Posterior cingulate gyrus (tissue), 11 donors: ENCODE data around the gene SPON1.

Experiments
- DNase-seq, 10 donors: peaks; one replicate each; pipeline versions ENCODE4 v3.0.0 to v3.0.0-alpha.2; 2020 to 2021; ENCODE audit warnings: mixed read lengths in 3 of 10
- intact Hi-C: fragments of 100-400 bp; cut with DNase I; formaldehyde crosslinking; loops from one replicate; pipeline ENCODE4 v1.15.1; 2023

Gene SPON1

DNA sequence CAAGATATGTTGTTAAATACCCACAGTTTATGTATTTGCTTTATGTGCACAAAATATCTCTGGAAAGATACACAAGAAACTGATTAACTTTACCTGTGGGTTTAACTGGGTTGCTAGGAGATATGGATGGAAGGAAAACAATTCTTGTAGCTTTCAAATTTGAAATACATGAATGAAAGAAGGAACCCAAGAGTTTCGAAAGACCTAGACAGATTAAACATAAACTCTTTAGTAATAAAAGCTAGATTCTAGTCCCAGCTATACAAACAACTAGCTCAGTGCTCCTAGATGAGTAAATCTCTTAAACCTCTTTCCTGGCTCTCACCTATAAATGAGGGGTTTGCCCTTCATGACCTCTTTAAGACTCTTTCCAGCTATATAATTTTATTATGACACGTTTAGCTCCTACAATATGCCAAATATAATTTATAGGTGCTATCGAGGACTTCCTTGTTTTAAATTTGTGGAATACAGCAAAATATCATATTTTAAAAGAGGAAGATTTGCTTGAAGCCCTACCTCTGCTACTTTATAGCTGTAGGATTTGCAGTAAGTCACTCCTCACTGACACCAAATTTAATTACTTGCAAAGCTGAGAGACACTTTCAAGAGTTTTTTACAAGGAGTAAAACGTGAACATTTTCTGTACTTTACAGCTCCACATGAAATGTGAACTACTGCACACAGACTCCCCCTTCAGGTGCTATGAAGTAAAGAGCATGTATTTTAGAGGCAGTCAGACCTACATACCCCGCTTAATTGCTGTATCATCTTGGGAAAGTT is 345.8 kb downstream of the SPON1 start:
- intact Hi-C loops = no loop called here
- no peak for DNase-seq

DNA sequence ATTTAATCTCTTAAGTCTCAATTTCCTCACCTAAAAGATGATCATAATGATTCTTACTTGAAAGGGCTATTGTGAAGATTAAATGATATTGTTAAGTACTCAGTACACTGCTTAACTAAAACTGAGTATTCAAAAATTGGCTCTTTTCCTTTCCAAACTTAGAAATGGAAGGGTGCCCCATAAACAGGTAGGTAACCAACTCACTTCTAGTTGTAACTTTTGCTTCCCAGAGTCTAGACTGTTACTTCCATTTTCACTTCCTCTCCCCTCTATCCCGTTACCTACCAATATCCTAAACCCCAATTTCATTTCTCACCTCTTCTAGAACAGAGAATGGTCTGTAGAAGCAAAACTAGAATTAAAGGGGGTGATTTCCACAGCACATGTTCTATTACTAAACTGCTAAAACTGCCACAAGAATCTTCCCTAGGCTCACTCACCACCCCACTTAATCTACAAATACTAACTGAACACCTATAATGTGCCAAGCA is 346.4 kb downstream of the SPON1 start:
- intact Hi-C loops = no loop called here
- DNase-seq = no peak

DNA sequence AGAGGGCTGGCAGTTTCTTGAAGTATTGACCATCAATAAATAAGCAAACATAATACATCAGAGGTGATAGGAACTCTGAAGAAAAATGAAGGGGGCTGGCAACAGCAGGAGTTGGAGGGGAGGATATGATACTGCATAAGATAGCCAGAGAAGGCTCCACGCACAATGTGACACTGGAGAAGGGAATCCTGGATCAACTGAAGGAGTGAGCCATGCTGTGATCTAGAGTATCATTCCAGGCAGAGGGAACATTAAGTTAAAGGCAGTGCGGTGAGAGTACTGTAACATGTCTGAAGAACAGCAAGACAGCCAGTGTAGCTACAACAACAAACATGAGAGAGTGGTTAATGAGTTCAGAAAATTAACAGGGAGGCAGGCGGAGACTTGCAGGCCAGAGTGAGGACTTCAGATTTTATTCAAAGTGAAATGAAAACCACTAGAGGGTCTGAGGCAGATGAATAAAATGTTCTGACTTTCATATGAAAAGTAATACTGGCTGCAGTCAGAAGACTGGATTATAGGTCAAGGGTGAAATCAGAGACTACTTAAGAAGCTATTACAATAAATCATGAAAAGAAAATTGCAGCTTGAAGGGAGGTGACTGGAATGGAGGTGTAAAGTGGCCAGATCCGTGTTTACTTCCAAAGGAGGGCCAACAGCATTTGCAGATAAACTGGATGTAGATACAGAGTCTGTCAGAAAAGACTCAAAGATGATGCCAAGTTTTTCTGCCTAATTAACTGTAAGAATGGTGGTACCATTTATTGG is 347.1 kb downstream of the SPON1 start:
- intact Hi-C loops = no loop called here

DNA sequence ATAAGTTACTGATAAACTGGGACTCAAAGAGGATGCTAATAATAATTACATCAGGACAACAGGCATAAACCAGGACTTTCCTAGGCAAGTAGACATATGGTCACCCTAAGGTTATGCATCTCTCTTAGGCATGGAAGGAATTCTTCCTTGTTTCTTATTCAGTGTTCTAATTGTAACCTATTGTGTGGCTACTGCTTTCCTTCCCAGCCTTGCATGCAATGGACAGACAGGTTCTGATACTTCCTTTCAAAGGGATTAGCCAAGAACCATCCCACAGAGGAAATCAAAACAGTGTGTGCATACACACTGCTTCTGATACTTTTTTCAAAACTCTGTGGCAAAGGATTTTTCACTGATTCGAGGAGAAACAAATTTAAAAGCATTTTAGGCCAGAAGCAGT is 348.2 kb downstream of the SPON1 start:
- intact Hi-C loops = no loop called here
- no peak for DNase-seq

More for the DNA sequence above, 347.1 kb downstream of the SPON1 start:
- no peak for DNase-seq

DNA sequence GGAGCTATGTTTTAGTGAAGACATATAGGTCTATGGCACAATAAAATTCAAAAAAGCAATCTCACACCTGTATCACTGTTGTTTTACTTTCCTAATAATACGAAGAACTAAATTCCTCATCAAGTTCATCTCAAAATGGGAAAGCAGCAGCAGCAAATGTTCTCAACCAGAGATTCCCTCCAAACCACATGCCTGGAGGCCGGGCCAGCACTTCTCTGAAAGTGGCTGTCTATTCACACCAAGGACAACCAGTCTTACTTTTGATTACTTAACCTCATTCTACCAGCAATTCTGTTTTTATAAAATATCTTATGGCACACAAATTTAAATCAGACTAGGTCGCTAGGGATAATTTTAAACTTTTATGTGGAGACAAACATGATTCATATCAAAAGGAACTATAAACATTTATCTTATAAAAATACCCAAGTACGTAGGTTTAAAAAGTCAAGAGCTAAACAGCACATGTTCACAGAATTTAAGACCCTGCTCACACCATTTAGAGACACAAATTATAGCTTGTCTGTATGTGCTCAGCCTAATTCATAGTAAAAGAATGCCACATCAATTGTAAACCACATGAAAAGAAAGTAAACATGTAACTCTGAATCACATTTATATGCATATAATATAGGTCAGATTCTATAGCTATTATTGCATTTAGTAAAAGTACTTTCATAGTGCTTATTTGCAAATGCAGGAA is 350.4 kb downstream of the SPON1 start:
- intact Hi-C loops = no loop called here

DNA sequence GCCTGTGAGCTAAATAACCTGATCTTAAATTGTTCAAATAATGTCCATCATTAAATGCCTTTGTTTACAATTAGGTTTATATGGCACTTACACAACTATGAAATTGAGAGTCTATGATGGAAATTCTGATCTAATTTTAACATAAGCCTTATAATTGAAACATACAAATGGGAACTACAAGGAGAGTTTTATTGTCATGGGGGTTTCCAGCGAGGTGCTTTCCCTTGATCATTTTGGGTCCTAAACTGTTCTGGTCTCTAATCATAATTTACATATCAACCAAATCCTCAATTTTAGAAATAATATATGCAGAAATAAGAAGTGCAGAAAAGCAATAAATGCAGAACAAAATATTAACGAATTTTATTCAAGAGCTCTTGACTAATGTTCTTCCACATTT is 351.6 kb downstream of the SPON1 start:
- intact Hi-C loops = no loop called here
- DNase-seq = no peak

More for the DNA sequence above, 350.4 kb downstream of the SPON1 start:
- peak in 2 of 10 donors; percentile 71 to 77 for DNase-seq

DNA sequence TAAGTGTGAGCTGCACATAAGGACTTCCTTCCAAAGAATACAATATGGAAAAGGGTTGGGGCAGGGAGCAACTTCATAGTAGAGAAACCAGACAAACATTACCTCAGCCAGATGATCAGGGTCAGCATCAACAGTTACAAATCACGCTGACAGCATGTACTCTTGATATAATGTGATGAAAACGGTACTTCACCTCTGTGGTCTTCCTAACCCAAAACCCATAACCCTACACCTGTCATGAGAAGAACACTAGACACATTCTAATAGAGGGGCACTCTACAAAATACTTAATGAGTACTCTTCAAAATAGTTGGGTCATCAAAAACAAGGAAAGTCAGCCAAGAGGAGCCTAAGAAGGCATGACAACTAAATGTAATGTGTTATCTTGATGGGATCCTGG is 352.6 kb downstream of the SPON1 start:
- intact Hi-C loops = no loop called here
- no peak for DNase-seq
